Smooth muscle cell (in vitro differentiated cells): ENCODE measurements around the gene LMAN1L. TPM values are rescaled to one million over a fixed set of nuclear protein-coding genes. Genes with fewer than 3 reads are reported as not detected.

ENCODE experiments used
- DNase-seq: peaks from one replicate; lab custom pipeline; 2025; ENCODE audit not compliant: unreplicated experiment; lab: John Stamatoyannopoulos, UW
- H2AFZ ChIP-seq: fragments of 200-600 bp; sonication (generic); 2 replicates; pipeline ENCODE4 v1.6.0; 2016; ENCODE audit warnings: antibody characterized with exemption, low read depth, mild to moderate bottlenecking
- H3F3A ChIP-seq: fragments of 200-600 bp; sonication (generic); 2 replicates; pipeline ENCODE4 v1.6.0; 2017; ENCODE audit warnings: antibody characterized with exemption, low read depth
- H3K27ac ChIP-seq: fragments of 200-600 bp; sonication (generic); 2 replicates; pipeline ENCODE4 v1.5.1; 2016; ENCODE audit warnings: low read depth, mild to moderate bottlenecking
- H3K27me3 ChIP-seq: fragments of 200-600 bp; sonication (generic); 2 replicates; pipeline ENCODE4 v1.6.1; 2016; ENCODE audit warnings: low read depth, mild to moderate bottlenecking
- H3K36me3 ChIP-seq: fragments of 200-600 bp; sonication (generic); 2 replicates; pipeline ENCODE4 v1.5.1; 2016; ENCODE audit warnings: low read depth
- H3K4me1 ChIP-seq: fragments of 200-600 bp; sonication (generic); 2 replicates; pipeline ENCODE4 v1.5.1; 2016; ENCODE audit warnings: low read depth
- H3K4me2 ChIP-seq: fragments of 200-600 bp; sonication (generic); 2 replicates; pipeline ENCODE4 v1.6.0; 2016; ENCODE audit warnings: mild to moderate bottlenecking
- H3K4me3 ChIP-seq: fragments of 200-600 bp; sonication (generic); 2 replicates; pipeline ENCODE4 v1.5.1; 2016; ENCODE audit warnings: mild to moderate bottlenecking
- H3K79me2 ChIP-seq: fragments of 200-600 bp; sonication (generic); 2 replicates; pipeline ENCODE4 v1.6.0; 2016; ENCODE audit warnings: low read depth, mild to moderate bottlenecking
- H3K9ac ChIP-seq: fragments of 200-600 bp; sonication (generic); 2 replicates; pipeline ENCODE4 v1.6.0; 2016; ENCODE audit warnings: low read depth
- H3K9me3 ChIP-seq: fragments of 200-600 bp; sonication (generic); replicated peaks from 2 replicates; pipeline ENCODE4 v1.5.1; 2016; ENCODE audit warnings: low read depth
- H4K20me1 ChIP-seq: fragments of 200-600 bp; sonication (generic); 2 replicates; pipeline ENCODE4 v1.6.0; 2016; ENCODE audit warnings: low read depth
- WGBS: methylation state at CpG from one replicate; pipeline ENCODE4 v1.1.7; 2016; ENCODE audit warnings: low lambda C conversion rate; 5-methylcytosine and 5-hydroxymethylcytosine counted together
- polyA plus RNA-seq: library from polyadenylated mRNA; unstranded; fragments of >200 nt; fragmentation: Nextera tagmentation; extraction: Ambion mirVana; gene quantifications from 2 replicates; pipeline ENCODE4 v1.2.1, GENCODE V29; 2016
- total RNA-seq: library from RNA; depleted of rRNA; stranded (reverse); fragments of >200 nt; gene quantifications from 2 replicates; pipeline ENCODE4 v1.2.3, GENCODE V29; 2014
- TF ChIP-seq, protein P1 (sequence below): fragments of 200-600 bp; sonication (generic); IDR thresholded peaks from 2 replicates; pipeline ENCODE4 v1.5.1; 2017; ENCODE audit warnings: borderline replicate concordance, mild to moderate bottlenecking, antibody characterized with exemption; ENCODE audit not compliant: insufficient read depth, poor library complexity, severe bottlenecking

The LMAN1L gene
- total and polyA plus RNA-seq, 2 experiments from 2014 or later = not detected

DNA sequence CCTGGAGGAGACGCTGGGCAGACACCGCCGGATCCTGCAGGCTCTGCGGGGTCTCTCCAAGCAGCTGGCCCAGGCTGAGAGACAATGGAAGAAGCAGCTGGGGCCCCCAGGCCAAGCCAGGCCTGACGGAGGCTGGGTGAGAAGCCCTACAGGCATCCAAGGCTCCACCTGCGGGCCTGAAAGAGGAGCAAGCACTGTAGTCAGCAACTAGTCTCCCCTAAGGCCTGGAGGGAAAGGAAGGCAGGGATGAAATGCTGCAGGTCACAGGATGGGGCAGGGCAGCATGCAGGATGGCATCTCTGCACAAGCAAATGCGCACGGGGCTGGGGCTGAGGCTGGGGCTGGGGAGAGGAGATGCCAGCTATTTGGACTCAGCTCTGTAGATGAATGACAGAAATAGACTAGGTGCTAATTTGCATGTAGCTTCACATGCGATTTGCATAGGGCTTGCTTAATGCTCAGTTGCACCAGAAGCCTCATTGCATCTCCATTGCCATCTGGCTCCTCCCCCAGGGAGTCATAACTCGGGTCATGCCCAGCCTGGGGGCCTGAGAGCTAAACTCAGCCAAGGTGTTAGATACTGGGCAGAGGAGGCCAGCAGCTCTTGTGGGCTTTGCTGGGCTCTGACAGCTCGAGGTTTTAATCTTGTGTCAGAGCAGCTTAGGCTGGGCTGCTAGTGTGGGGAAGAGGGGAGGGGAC is 8.6 kb downstream of the LMAN1L start:
- peaks cover 15% of the 10 kb centered on the region for H3K4me1 ChIP-seq
- TF ChIP-seq, protein P1, sequence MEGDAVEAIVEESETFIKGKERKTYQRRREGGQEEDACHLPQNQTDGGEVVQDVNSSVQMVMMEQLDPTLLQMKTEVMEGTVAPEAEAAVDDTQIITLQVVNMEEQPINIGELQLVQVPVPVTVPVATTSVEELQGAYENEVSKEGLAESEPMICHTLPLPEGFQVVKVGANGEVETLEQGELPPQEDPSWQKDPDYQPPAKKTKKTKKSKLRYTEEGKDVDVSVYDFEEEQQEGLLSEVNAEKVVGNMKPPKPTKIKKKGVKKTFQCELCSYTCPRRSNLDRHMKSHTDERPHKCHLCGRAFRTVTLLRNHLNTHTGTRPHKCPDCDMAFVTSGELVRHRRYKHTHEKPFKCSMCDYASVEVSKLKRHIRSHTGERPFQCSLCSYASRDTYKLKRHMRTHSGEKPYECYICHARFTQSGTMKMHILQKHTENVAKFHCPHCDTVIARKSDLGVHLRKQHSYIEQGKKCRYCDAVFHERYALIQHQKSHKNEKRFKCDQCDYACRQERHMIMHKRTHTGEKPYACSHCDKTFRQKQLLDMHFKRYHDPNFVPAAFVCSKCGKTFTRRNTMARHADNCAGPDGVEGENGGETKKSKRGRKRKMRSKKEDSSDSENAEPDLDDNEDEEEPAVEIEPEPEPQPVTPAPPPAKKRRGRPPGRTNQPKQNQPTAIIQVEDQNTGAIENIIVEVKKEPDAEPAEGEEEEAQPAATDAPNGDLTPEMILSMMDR = no peak

DNA sequence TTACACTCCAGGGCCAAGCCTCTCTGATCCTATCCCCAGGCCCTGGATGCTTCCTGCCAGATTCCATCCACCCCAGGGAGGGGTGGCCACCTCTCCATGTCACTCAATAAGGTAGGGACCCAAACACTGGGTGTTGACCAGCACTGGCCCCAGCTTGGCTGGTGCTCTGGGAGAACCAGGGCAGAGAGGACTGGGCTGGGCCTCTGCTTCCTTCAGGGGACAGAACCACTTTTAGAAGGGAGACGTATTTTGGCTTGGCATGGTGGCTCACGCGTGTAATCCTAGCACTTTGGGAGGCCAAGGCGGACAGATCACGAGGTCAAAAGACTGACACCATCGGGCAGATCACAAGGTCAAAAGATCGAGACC is 9.1 kb downstream of the LMAN1L start:
- Histone ChIP-seq H3K9me3 (no peaks in the 10 kb centered on the region), H3K4me1 (peaks cover 16% of the 10 kb centered on the region), H3K9ac (no peak overlapping the region), H3K4me2 (no peak overlapping the region), H3K27me3 (peaks cover 27% of the 10 kb centered on the region), H3K27ac (no peak overlapping the region), H4K20me1 (no peaks in the 10 kb centered on the region), H3K79me2 (no peaks in the 10 kb centered on the region), H3F3A (no peaks in the 10 kb centered on the region), H3K36me3 (no peaks in the 10 kb centered on the region), H2AFZ (no peak overlapping the region), H3K4me3 (no peak overlapping the region)
- no peak for DNase-seq
- TF ChIP-seq, protein P1 = no peak
- WGBS = 88% methylated on average over 7 of the region's 7 CpGs

More for the DNA sequence above, 8.6 kb downstream of the LMAN1L start:
- WGBS = 61% methylated on average over 11 of the region's 11 CpGs
- DNase-seq = no peak
- no peak overlapping the region for H2AFZ ChIP-seq
- H3K79me2 ChIP-seq = no peaks in the 10 kb centered on the region
- H3K9ac ChIP-seq = no peak overlapping the region
- no peak overlapping the region for H3K4me3 ChIP-seq
- no peaks in the 10 kb centered on the region for H3K36me3 ChIP-seq
- H3K9me3 ChIP-seq = no peaks in the 10 kb centered on the region
- H4K20me1 ChIP-seq = no peaks in the 10 kb centered on the region
- no peak overlapping the region for H3K4me2 ChIP-seq
- peaks cover 23% of the 10 kb centered on the region for H3K27me3 ChIP-seq
- no peak overlapping the region for H3K27ac ChIP-seq
- H3F3A ChIP-seq = no peaks in the 10 kb centered on the region

DNA sequence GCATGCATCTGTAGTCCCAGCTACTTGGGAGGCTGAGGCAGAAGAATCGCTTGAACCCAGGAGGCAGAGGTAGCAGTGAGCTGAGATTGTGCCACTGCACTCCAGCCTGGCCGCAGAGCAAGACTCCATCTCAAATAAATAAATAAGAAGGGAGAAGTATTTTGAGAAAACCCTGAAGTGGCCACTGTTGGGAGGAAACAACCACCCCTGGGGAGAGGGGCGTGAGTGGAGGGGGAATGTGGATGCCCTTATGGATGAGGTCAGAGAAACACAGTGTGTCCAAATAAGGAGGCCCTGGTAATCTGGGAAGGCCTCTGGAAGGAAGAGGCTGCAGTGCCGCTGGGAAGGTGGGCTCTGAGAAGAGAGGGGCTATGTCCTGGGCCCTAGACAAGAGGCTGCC is 9.6 kb downstream of the LMAN1L start:
- Histone ChIP-seq H3K4me2 (no peak overlapping the region), H3K36me3 (no peaks in the 10 kb centered on the region), H3K27ac (no peak overlapping the region), H3K4me1 (peaks cover 16% of the 10 kb centered on the region), H3K4me3 (no peak overlapping the region), H2AFZ (no peak overlapping the region), H3K79me2 (no peaks in the 10 kb centered on the region), H4K20me1 (no peaks in the 10 kb centered on the region), H3K9me3 (no peaks in the 10 kb centered on the region), H3K9ac (no peak overlapping the region), H3F3A (no peaks in the 10 kb centered on the region), H3K27me3 (peaks cover 31% of the 10 kb centered on the region)
- DNase-seq = no peak
- 87% methylated on average over 4 of the region's 4 CpGs for WGBS
- TF ChIP-seq, protein P1 = no peak

DNA sequence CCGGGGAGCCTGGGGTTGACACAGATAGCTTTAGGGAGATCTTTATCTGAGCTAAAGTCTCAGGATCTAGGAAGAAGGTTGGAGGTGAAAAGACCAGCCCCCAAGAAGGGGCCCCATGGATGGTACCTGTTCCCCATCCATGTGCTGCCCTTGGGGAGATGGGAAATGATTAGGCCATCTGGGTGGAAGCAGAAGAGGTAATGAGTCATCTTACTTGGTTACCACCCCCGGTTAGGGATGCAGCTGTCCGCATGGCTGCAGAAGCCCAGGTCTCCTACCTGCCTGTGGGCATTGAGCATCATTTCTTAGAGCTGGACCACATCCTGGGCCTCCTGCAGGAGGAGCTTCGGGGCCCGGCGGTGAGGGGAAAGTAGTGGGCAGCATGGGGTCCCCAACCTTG is 10.7 kb downstream of the LMAN1L start:
- Histone ChIP-seq H3K9ac (no peak overlapping the region), H3K79me2 (no peaks in the 10 kb centered on the region), H3F3A (no peaks in the 10 kb centered on the region), H3K36me3 (no peaks in the 10 kb centered on the region), H2AFZ (no peak overlapping the region), H3K4me2 (no peak overlapping the region), H3K27ac (no peak overlapping the region), H3K4me3 (no peak overlapping the region), H3K27me3 (peaks cover 42% of the 10 kb centered on the region), H3K9me3 (no peaks in the 10 kb centered on the region), H4K20me1 (no peaks in the 10 kb centered on the region), H3K4me1 (peaks cover 16% of the 10 kb centered on the region)
- DNase-seq = no peak
- TF ChIP-seq, protein P1 = no peak
- WGBS = 76% methylated on average over 6 of the region's 6 CpGs
